Measurements from ENCODE around the gene TEX53.

Gene TEX53

GRCh38 chr9:114664181-114664580 is 6.6 kb upstream of the TEX53 start:
- H3K9ac ChIP-seq (ENCODE audit: low read depth, low read length, poor library complexity): no peak overlapping the region
- DNase-seq (ENCODE audit: low spot score): no peak
- H2BK12ac ChIP-seq (ENCODE audit: low read length): no peak overlapping the region
- peaks cover 0 to 6% (median 0%) of the 10 kb centered on the region in 3 experiments for H3K27me3 ChIP-seq (ENCODE audit: control insufficient read depth in 3 of 3, insufficient read depth in 3 of 3, low read depth in 1 of 3, low read length in 3 of 3)
- H2BK120ac ChIP-seq (ENCODE audit: low read depth, low read length): no peak overlapping the region
- no peak overlapping the region for H3K4me3 ChIP-seq (ENCODE audit: low read length in 2 of 2)
- H3K4me2 ChIP-seq (ENCODE audit: insufficient read depth, low read length, poor library complexity, severe bottlenecking): no peak overlapping the region
- no peaks in the 10 kb centered on the region for H3K79me1 ChIP-seq (ENCODE audit: low read depth, low read length)
- no peak overlapping the region for H3K14ac ChIP-seq (ENCODE audit: low read length)
- H3K23ac ChIP-seq (ENCODE audit: low read depth, low read length, poor library complexity): no peak overlapping the region
- no peak overlapping the region for H2BK15ac ChIP-seq (ENCODE audit: low read length)
- no peak overlapping the region for H3K4ac ChIP-seq (ENCODE audit: low read length)
- no peak overlapping the region for H2BK5ac ChIP-seq (ENCODE audit: low read length)
- no peak overlapping the region for H3K27ac ChIP-seq (replicated peaks; ENCODE audit: low read length)
- no peak overlapping the region for H2AK5ac ChIP-seq (ENCODE audit: low read depth, low read length)
- no peak overlapping the region for H4K8ac ChIP-seq (ENCODE audit: low read depth, low read length)
- no peak overlapping the region for H4K91ac ChIP-seq (ENCODE audit: low read depth, low read length, poor library complexity)
- no peaks in the 10 kb centered on the region for H3K9me3 ChIP-seq (replicated peaks in 1 of 2; ENCODE audit: control insufficient read depth in 2 of 2, insufficient read depth in 1 of 2, low read depth in 1 of 2, low read length in 2 of 2)
- H2AFZ ChIP-seq (ENCODE audit: low read length): no peak overlapping the region
- H3K18ac ChIP-seq (ENCODE audit: low read length): no peak overlapping the region
- H3K4me1 ChIP-seq (ENCODE audit: control insufficient read depth in 2 of 2, insufficient read depth in 1 of 2, low read depth in 1 of 2, low read length in 2 of 2): no peaks in the 10 kb centered on the region
- no peaks in the 10 kb centered on the region for H3K36me3 ChIP-seq (replicated peaks in 1 of 2; ENCODE audit: control insufficient read depth in 2 of 2, insufficient read depth in 2 of 2, low read length in 2 of 2)
- WGBS, 2 donors (ENCODE audit: extremely low coverage in 2 of 2, insufficient read length in 2 of 2, insufficient replicate concordance in 1 of 2): no CpG with 5 or more reads among the region's 3 CpGs

GRCh38 chr9:114662081-114662989 is 4.7 kb upstream of the TEX53 start:
- Histone ChIP-seq H3K36me3 (replicated peaks in 1 of 2; ENCODE audit: control insufficient read depth in 2 of 2, insufficient read depth in 2 of 2, low read length in 2 of 2) (no peaks in the 10 kb centered on the region), H2BK15ac (ENCODE audit: low read length) (no peak overlapping the region), H3K9ac (ENCODE audit: low read depth, low read length, poor library complexity) (no peak overlapping the region), H3K4me2 (ENCODE audit: insufficient read depth, low read length, poor library complexity, severe bottlenecking) (no peak overlapping the region), H2AK5ac (ENCODE audit: low read depth, low read length) (no peak overlapping the region), H3K4me3 (ENCODE audit: low read length in 2 of 2) (no peak overlapping the region), H3K18ac (ENCODE audit: low read length) (peak overlapping the region; percentile 36), H4K8ac (ENCODE audit: low read depth, low read length) (no peak overlapping the region), H2BK5ac (ENCODE audit: low read length) (no peak overlapping the region), H3K14ac (ENCODE audit: low read length) (no peak overlapping the region), H2BK12ac (ENCODE audit: low read length) (no peak overlapping the region), H3K23ac (ENCODE audit: low read depth, low read length, poor library complexity) (no peak overlapping the region), H2AFZ (ENCODE audit: low read length) (peak overlapping the region; percentile 4), H3K27me3 (ENCODE audit: control insufficient read depth in 3 of 3, insufficient read depth in 3 of 3, low read depth in 1 of 3, low read length in 3 of 3) (peaks cover 0 to 6% (median 0%) of the 10 kb centered on the region in 3 experiments), H3K4me1 (ENCODE audit: control insufficient read depth in 2 of 2, insufficient read depth in 1 of 2, low read depth in 1 of 2, low read length in 2 of 2) (no peaks in the 10 kb centered on the region), H3K4ac (ENCODE audit: low read length) (no peak overlapping the region), H3K27ac (replicated peaks; ENCODE audit: low read length) (no peak overlapping the region), H3K9me3 (replicated peaks in 1 of 2; ENCODE audit: control insufficient read depth in 2 of 2, insufficient read depth in 1 of 2, low read depth in 1 of 2, low read length in 2 of 2) (no peaks in the 10 kb centered on the region), H2BK120ac (ENCODE audit: low read depth, low read length) (no peak overlapping the region), H4K91ac (ENCODE audit: low read depth, low read length, poor library complexity) (no peak overlapping the region), H3K79me1 (ENCODE audit: low read depth, low read length) (no peaks in the 10 kb centered on the region)
- WGBS, 2 donors (ENCODE audit: extremely low coverage in 2 of 2, insufficient read length in 2 of 2, insufficient replicate concordance in 1 of 2): no CpG with 5 or more reads among the region's 10 CpGs
- peak; percentile 55 for DNase-seq (ENCODE audit: low spot score)

GRCh38 chr9:114656301-114656700 is 1.3 kb downstream of the TEX53 start:
- no peak overlapping the region for H2BK15ac ChIP-seq (ENCODE audit: low read length)
- H3K4ac ChIP-seq (ENCODE audit: low read length): no peak overlapping the region
- no peak for DNase-seq (ENCODE audit: low spot score)
- H3K4me2 ChIP-seq (ENCODE audit: insufficient read depth, low read length, poor library complexity, severe bottlenecking): no peak overlapping the region
- H3K27me3 ChIP-seq (ENCODE audit: control insufficient read depth in 3 of 3, insufficient read depth in 3 of 3, low read depth in 1 of 3, low read length in 3 of 3): no peaks in the 10 kb centered on the region
- no peak overlapping the region for H3K23ac ChIP-seq (ENCODE audit: low read depth, low read length, poor library complexity)
- no peak overlapping the region for H2BK120ac ChIP-seq (ENCODE audit: low read depth, low read length)
- H3K36me3 ChIP-seq (replicated peaks in 1 of 2; ENCODE audit: control insufficient read depth in 2 of 2, insufficient read depth in 2 of 2, low read length in 2 of 2): peaks cover 0 to 1% of the 10 kb centered on the region in 2 donors
- no peaks in the 10 kb centered on the region for H3K79me1 ChIP-seq (ENCODE audit: low read depth, low read length)
- H2BK12ac ChIP-seq (ENCODE audit: low read length): no peak overlapping the region
- H3K9ac ChIP-seq (ENCODE audit: low read depth, low read length, poor library complexity): no peak overlapping the region
- H3K18ac ChIP-seq (ENCODE audit: low read length): no peak overlapping the region
- no peak overlapping the region for H4K91ac ChIP-seq (ENCODE audit: low read depth, low read length, poor library complexity)
- H3K9me3 ChIP-seq (replicated peaks in 1 of 2; ENCODE audit: control insufficient read depth in 2 of 2, insufficient read depth in 1 of 2, low read depth in 1 of 2, low read length in 2 of 2): peaks cover 0 to 1% of the 10 kb centered on the region in 2 donors
- peaks cover 0 to 2% of the 10 kb centered on the region in 2 donors for H3K4me1 ChIP-seq (ENCODE audit: control insufficient read depth in 2 of 2, insufficient read depth in 1 of 2, low read depth in 1 of 2, low read length in 2 of 2)
- no peak overlapping the region for H3K14ac ChIP-seq (ENCODE audit: low read length)
- no peak overlapping the region for H2AK5ac ChIP-seq (ENCODE audit: low read depth, low read length)
- no peak overlapping the region for H3K4me3 ChIP-seq (ENCODE audit: low read length in 2 of 2)
- H2AFZ ChIP-seq (ENCODE audit: low read length): no peak overlapping the region
- no peak overlapping the region for H3K27ac ChIP-seq (replicated peaks; ENCODE audit: low read length)
- H2BK5ac ChIP-seq (ENCODE audit: low read length): no peak overlapping the region
- WGBS, 2 donors (ENCODE audit: extremely low coverage in 2 of 2, insufficient read length in 2 of 2, insufficient replicate concordance in 1 of 2): no CpG with 5 or more reads among the region's 12 CpGs
- H4K8ac ChIP-seq (ENCODE audit: low read depth, low read length): no peak overlapping the region

GRCh38 chr9:114655689-114656088 is 1.9 kb downstream of the TEX53 start:
- no peak overlapping the region for H3K14ac ChIP-seq (ENCODE audit: low read length)
- H3K4me2 ChIP-seq (ENCODE audit: insufficient read depth, low read length, poor library complexity, severe bottlenecking): no peak overlapping the region
- no peak for DNase-seq (ENCODE audit: low spot score)
- H3K27me3 ChIP-seq (ENCODE audit: control insufficient read depth in 3 of 3, insufficient read depth in 3 of 3, low read depth in 1 of 3, low read length in 3 of 3): no peaks in the 10 kb centered on the region
- no peak overlapping the region for H4K91ac ChIP-seq (ENCODE audit: low read depth, low read length, poor library complexity)
- H4K8ac ChIP-seq (ENCODE audit: low read depth, low read length): no peak overlapping the region
- WGBS, 2 donors (ENCODE audit: extremely low coverage in 2 of 2, insufficient read length in 2 of 2, insufficient replicate concordance in 1 of 2): no CpG with 5 or more reads among the region's 8 CpGs
- no peak overlapping the region for H3K18ac ChIP-seq (ENCODE audit: low read length)
- H2BK12ac ChIP-seq (ENCODE audit: low read length): no peak overlapping the region
- peaks cover 0 to 1% of the 10 kb centered on the region in 2 donors for H3K9me3 ChIP-seq (replicated peaks in 1 of 2; ENCODE audit: control insufficient read depth in 2 of 2, insufficient read depth in 1 of 2, low read depth in 1 of 2, low read length in 2 of 2)
- peaks cover 0 to 2% of the 10 kb centered on the region in 2 donors for H3K4me1 ChIP-seq (ENCODE audit: control insufficient read depth in 2 of 2, insufficient read depth in 1 of 2, low read depth in 1 of 2, low read length in 2 of 2)
- H2BK15ac ChIP-seq (ENCODE audit: low read length): no peak overlapping the region
- H3K79me1 ChIP-seq (ENCODE audit: low read depth, low read length): no peaks in the 10 kb centered on the region
- no peak overlapping the region for H3K27ac ChIP-seq (replicated peaks; ENCODE audit: low read length)
- H2BK5ac ChIP-seq (ENCODE audit: low read length): no peak overlapping the region
- no peak overlapping the region for H3K23ac ChIP-seq (ENCODE audit: low read depth, low read length, poor library complexity)
- peaks cover 0 to 1% of the 10 kb centered on the region in 2 donors for H3K36me3 ChIP-seq (replicated peaks in 1 of 2; ENCODE audit: control insufficient read depth in 2 of 2, insufficient read depth in 2 of 2, low read length in 2 of 2)
- peak overlapping the region; percentile 22 for H3K9ac ChIP-seq (ENCODE audit: low read depth, low read length, poor library complexity)
- H3K4ac ChIP-seq (ENCODE audit: low read length): no peak overlapping the region
- H2AFZ ChIP-seq (ENCODE audit: low read length): no peak overlapping the region
- H2BK120ac ChIP-seq (ENCODE audit: low read depth, low read length): no peak overlapping the region
- H3K4me3 ChIP-seq (ENCODE audit: low read length in 2 of 2): no peak overlapping the region
- no peak overlapping the region for H2AK5ac ChIP-seq (ENCODE audit: low read depth, low read length)
